Peyer's patch (tissue), 4 donors: ENCODE data around the gene TNFAIP1.

Experiments
- CTCF ChIP-seq, 6 experiments: fragments of 450-650 bp in 4 of 6; fragments of 200-600 bp in 2 of 6; sonication (generic) in 1 of 6; IDR thresholded peaks; one replicate each; pipeline ENCODE4 v1.5.1; 2017 to 2019; ENCODE audit warnings: antibody characterized with exemption in 6 of 6, mild to moderate bottlenecking in 3 of 6, moderate library complexity in 1 of 6
- POLR2A ChIP-seq, 2 donors: fragments of 450-650 bp; IDR thresholded peaks; one replicate each; pipeline ENCODE4 v1.5.1; 2017; ENCODE audit warnings: antibody characterized with exemption in 2 of 2, mild to moderate bottlenecking in 2 of 2, moderate library complexity in 2 of 2

- TF ChIP-seq CTCF (IDR thresholded peaks at IDR 0.05): no peak
- TF ChIP-seq POLR2A (IDR thresholded peaks at IDR 0.05): no peak
Observed at GRCh38 chr17:28291780-28292330, 43.7 kb upstream of the TNFAIP1 start.
